ENCODE results near the gene RAC2.

DNA sequence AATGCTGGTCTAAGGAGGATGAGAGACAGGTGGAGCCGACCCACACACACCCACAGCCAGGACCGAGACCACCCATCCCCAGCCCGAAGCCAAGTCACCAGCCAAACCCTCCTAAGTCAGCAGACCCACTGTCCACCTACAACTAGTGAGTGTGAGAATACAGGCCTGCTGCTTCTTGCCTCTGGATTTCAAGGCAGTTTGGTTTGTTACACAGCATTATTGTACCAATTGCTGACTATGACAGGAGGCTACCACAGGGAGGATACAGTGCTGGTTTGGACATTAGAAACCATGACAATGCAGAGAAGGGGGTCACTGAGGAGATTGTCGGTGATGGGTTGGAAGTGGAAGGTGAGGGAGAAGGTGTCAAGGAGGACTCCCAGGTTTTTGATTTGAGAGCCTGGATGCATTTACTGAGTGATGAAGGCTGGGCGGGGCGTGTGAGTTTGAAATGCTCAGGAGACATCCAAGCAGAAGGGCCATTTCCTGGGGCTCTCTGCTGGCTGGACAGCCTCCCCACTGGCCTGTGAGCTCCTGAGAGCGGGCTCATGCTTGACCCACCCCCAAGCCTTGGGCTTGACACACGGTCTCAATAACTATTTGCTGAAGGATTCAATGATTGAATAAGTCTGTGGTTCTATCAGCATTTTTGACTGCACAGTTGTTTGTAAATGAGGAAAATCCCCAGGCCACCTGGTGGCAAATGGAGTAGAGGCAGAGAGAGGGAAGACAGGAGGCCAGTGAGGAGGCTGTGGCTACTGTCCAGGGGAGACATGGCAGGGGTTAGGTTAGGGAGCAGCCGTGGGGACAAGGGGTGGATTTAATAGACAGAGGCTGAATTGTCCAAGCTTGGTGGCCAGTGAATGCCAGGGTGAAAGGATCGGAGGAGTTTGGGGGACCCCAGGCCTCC, 22.4 kb downstream of the RAC2 start:
- TF ChIP-seq MXI1 (IDR thresholded peaks at IDR 0.05; ENCODE audit: low read depth, low read length) (no peak), NEUROD1 (IDR thresholded peaks at IDR 0.05; ENCODE audit: borderline replicate concordance, low read depth, low read length, partially characterized antibody) (no peak), KLF1 (tag; IDR thresholded peaks at IDR 0.05) (no peak), POLR2A (conservative IDR thresholded peaks at IDR 0.05) (no peak), LEF1 (IDR thresholded peaks at IDR 0.05) (no peak)
- TF ChIP-seq, protein P1, sequence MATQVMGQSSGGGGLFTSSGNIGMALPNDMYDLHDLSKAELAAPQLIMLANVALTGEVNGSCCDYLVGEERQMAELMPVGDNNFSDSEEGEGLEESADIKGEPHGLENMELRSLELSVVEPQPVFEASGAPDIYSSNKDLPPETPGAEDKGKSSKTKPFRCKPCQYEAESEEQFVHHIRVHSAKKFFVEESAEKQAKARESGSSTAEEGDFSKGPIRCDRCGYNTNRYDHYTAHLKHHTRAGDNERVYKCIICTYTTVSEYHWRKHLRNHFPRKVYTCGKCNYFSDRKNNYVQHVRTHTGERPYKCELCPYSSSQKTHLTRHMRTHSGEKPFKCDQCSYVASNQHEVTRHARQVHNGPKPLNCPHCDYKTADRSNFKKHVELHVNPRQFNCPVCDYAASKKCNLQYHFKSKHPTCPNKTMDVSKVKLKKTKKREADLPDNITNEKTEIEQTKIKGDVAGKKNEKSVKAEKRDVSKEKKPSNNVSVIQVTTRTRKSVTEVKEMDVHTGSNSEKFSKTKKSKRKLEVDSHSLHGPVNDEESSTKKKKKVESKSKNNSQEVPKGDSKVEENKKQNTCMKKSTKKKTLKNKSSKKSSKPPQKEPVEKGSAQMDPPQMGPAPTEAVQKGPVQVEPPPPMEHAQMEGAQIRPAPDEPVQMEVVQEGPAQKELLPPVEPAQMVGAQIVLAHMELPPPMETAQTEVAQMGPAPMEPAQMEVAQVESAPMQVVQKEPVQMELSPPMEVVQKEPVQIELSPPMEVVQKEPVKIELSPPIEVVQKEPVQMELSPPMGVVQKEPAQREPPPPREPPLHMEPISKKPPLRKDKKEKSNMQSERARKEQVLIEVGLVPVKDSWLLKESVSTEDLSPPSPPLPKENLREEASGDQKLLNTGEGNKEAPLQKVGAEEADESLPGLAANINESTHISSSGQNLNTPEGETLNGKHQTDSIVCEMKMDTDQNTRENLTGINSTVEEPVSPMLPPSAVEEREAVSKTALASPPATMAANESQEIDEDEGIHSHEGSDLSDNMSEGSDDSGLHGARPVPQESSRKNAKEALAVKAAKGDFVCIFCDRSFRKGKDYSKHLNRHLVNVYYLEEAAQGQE (IDR thresholded peaks at IDR 0.05; ENCODE audit: borderline replicate concordance) = no peak
- TF ChIP-seq, protein P1 (CRISPR knock-in tag; IDR thresholded peaks at IDR 0.05; ENCODE audit: low read depth) = no peak

All from K562 (cell line).